Activated CD8-positive, alpha-beta memory T cell treated with anti-CD3 and anti-CD28 coated beads for 48 hours (primary cell): ENCODE data around the gene GIMAP8.
"Not testable (repeated sequence)": the region's sequence is repeated elsewhere in the genome, so short reads cannot be mapped to it uniquely, and the experiment has no call there.

Source experiments
- DNase-seq, 3 experiments: peaks; one replicate each; pipeline ENCODE4 v3.0.0-alpha.2; 2020; ENCODE audit warnings: low read depth in 2 of 3, low spot score in 2 of 3

Gene GIMAP8

GRCh38 chr7:150511048-150511447, 60.6 kb downstream of the GIMAP8 start:
- DNase-seq: no peak

GRCh38 chr7:150513758-150514157, 63.3 kb downstream of the GIMAP8 start:
- DNase-seq: no peak

GRCh38 chr7:150514748-150515222, 64.4 kb downstream of the GIMAP8 start, which contains the start of gene GIMAP7:
Gene GIMAP7, plus strand, starts transcription at chr7:150514872. Its CDS starts 5,103 bp downstream, at chr7:150519975.
- peak in 1 of 3 experiments; percentile 50 for DNase-seq

GRCh38 chr7:150515248-150516147, 65.1 kb downstream of the GIMAP8 start:
- DNase-seq: no peak

GRCh38 chr7:150516956-150517745, 66.7 kb downstream of the GIMAP8 start:
- DNase-seq: no peak

GRCh38 chr7:150519310-150519709, 68.9 kb downstream of the GIMAP8 start:
- no peak for DNase-seq

- DNase-seq: no peak
Observed at GRCh38 chr7:150520145-150520544, 69.7 kb downstream of the GIMAP8 start.

- not testable (repeated sequence) for DNase-seq
Observed at GRCh38 chr7:150522931-150523330, 72.5 kb downstream of the GIMAP8 start.

GRCh38 chr7:150524018-150524417, 73.6 kb downstream of the GIMAP8 start:
- no peak for DNase-seq
